Mucosa of stomach (tissue), 1 donor: ENCODE data around the gene RMDN2.
"Not testable (repeated sequence)": the region's sequence is repeated elsewhere in the genome, so short reads cannot be mapped to it uniquely, and the experiment has no call there.

Experiments used
- H3K27me3 ChIP-seq: one replicate; pipeline ENCODE4 v1.7.0; 2013; ENCODE audit warnings: mild to moderate bottlenecking, low read length; ENCODE audit not compliant: control insufficient read depth, insufficient read depth
- H3K36me3 ChIP-seq: one replicate; pipeline ENCODE4 v1.7.0; 2013; ENCODE audit warnings: low read length; ENCODE audit not compliant: control insufficient read depth, insufficient read depth
- H3K4me1 ChIP-seq: one replicate; pipeline ENCODE4 v1.7.0; 2013; ENCODE audit warnings: mild to moderate bottlenecking, low read length; ENCODE audit not compliant: control insufficient read depth, insufficient read depth
- H3K4me3 ChIP-seq: one replicate; pipeline ENCODE4 v1.7.0; 2013; ENCODE audit warnings: low read length
- H3K9ac ChIP-seq: one replicate; pipeline ENCODE4 v1.7.0; 2013; ENCODE audit warnings: mild to moderate bottlenecking, low read length, moderate library complexity
- H3K9me3 ChIP-seq: one replicate; pipeline ENCODE4 v1.7.0; 2013; ENCODE audit warnings: mild to moderate bottlenecking, low read length, moderate library complexity; ENCODE audit not compliant: control insufficient read depth
- donor health status: Pancreatic carcinoma.

The RMDN2 gene

DNA sequence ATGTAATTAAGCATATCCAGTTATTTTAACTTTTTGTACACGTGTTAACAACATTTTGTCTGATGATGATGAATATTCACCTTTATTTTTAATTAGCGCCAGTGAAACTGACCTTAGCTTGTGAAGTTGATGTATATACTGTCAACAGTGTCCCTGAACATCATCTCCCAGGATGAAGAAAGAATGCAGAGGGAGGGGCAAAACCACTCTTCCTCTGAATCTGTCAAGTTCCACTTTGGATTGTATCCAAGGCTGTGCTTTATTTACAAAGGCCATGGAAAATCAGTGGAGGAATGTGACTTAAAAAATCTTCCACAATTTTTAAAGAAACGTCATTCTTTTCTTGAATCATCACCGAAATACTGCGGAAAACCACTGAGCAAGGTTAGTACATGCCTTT lies 4.5 kb upstream of the RMDN2 start:
- Histone ChIP-seq H3K4me3 (no peak overlapping the region), H3K4me1 (peaks cover 6% of the 10 kb centered on the region), H3K9me3 (no peaks in the 10 kb centered on the region)

DNA sequence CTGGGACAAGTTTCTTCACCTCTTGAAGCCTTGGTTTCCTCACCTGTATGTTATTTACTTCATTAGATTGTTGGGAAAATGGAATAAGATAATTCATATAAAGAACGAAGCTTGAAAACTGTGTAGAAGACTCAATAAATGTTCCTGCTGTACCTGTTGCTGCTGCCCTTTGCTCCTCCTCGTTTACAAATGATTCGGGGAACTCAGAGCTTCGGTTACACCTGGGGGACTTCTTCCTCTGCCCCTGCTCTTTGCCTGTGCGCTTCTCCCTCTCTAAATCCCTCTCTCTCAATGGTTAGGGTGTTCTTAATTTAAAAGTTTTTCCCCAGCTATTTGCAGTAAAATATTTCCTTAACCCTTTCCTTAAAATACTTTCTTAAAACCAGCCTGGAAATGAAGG lies 3.3 kb upstream of the RMDN2 start:
- Histone ChIP-seq H3K4me1 (peaks cover 6% of the 10 kb centered on the region), H3K9me3 (no peaks in the 10 kb centered on the region), H3K4me3 (no peak overlapping the region), H3K27me3 (no peaks in the 10 kb centered on the region), H3K36me3 (no peaks in the 10 kb centered on the region), H3K9ac (no peak overlapping the region)

More for the DNA sequence above, 4.5 kb upstream of the RMDN2 start:
- H3K27me3 ChIP-seq: no peaks in the 10 kb centered on the region
- no peak overlapping the region for H3K9ac ChIP-seq
- no peaks in the 10 kb centered on the region for H3K36me3 ChIP-seq

DNA sequence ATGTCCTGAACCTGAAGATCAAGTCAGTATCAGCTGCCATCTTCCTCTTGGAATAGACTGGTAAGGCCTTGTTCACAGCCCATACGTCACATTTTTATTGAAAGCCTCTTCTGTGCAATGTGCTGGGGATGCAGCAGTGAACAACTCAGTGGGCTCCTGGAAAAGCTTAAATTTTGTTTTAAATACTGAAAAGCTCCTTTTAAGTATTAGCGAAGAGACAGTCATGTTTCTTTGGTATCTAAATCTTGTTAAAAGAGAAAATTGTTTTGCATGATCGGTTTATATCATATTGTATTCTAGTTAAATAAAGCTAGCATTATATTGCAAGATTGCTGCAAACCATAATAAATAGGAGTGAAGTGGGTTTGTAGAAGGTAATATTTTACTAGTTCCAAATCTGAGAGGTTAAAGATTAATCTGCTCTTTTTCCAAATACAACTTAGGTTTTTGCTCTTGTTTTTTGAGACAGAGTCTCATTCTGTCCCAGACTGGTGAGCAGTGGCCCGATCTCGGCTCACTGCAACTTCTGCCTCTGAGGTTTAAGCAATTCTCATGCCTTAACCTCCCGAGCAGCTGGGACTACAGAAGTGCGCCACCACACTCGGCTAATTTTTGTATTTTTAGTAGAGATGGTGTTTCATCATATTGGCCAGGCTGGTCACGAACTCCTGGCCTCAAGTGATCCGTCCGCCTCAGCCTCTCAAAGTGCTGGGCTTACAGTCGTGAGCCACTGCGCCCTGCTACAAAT lies 1.6 kb upstream of the RMDN2 start:
- H3K4me3 ChIP-seq: no peak overlapping the region

DNA sequence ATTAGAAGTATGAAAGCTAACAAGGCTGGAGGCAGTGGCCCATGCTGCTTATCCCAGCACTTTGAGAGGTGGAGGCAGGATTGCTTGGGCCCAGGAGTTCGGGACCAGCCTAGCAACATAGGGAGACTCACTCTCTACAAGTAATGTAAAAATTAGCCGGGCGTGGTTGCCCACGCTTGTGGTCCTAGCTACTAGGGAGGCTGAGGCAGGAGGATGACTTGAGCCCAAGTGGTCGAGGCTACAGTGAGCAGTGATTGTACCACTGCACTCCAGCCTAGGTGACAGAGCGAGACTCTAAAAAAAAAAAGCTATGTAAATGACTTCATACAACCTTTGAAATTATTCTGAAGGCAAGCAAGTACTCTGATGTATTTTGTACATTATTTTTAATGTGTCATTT lies 1.5 kb downstream of the RMDN2 start:
- no peaks in the 10 kb centered on the region for H3K4me1 ChIP-seq
- H3K36me3 ChIP-seq: no peaks in the 10 kb centered on the region
- H3K9me3 ChIP-seq: no peaks in the 10 kb centered on the region
- no peaks in the 10 kb centered on the region for H3K27me3 ChIP-seq
- H3K9ac ChIP-seq: no peak overlapping the region
- H3K4me3 ChIP-seq: no peak overlapping the region

More for the DNA sequence above, 1.6 kb upstream of the RMDN2 start:
- Histone ChIP-seq H3K27me3 (no peaks in the 10 kb centered on the region), H3K9me3 (no peaks in the 10 kb centered on the region), H3K4me1 (peaks cover 6% of the 10 kb centered on the region), H3K36me3 (no peaks in the 10 kb centered on the region), H3K9ac (no peak overlapping the region)

DNA sequence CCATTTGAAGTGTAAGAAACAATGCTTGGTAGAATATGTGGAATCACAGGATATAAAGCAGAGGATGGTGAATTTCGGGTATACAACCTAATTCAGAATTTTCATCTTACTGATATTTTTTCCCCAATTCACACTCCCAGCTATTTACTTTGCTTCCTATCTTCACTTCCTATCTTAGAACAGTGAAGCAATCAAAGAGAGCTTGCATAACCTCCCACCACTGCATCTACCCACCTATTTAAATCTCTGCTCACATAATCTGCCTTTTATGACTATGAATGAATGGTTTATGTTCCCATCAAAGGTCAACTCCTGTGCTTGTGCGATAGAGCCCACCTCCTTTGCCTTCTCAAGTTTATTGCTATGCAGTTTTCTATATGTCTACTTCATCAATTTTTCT lies 3.3 kb downstream of the RMDN2 start:
- no peaks in the 10 kb centered on the region for H3K27me3 ChIP-seq
- H3K36me3 ChIP-seq: no peaks in the 10 kb centered on the region
- H3K4me3 ChIP-seq: no peak overlapping the region
- H3K4me1 ChIP-seq: no peaks in the 10 kb centered on the region
- no peak overlapping the region for H3K9ac ChIP-seq
- H3K9me3 ChIP-seq: no peaks in the 10 kb centered on the region

DNA sequence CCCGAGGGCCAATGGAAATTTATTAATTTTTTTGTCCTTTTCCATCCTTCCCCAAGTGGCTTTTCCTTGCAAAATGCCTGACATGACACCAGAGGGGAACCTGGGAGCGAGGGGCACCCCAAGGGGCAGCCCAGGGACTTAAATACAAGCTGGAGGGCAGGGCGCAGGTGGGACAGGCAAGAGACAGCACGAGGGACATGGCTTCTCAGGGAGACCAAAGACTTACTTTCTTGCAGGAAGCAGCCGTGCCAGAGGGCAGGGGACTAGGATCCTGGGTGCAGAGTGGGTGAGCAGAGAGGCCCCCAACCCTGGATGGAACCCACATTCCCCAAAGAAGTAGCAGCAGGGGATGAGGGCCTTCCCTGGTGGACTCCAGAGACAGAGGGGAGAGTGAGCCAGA lies 5.3 kb downstream of the RMDN2 start:
- H3K27me3 ChIP-seq, H3K9me3 ChIP-seq, H3K9ac ChIP-seq, H3K36me3 ChIP-seq, H3K4me1 ChIP-seq, H3K4me3 ChIP-seq: not testable (repeated sequence)

DNA sequence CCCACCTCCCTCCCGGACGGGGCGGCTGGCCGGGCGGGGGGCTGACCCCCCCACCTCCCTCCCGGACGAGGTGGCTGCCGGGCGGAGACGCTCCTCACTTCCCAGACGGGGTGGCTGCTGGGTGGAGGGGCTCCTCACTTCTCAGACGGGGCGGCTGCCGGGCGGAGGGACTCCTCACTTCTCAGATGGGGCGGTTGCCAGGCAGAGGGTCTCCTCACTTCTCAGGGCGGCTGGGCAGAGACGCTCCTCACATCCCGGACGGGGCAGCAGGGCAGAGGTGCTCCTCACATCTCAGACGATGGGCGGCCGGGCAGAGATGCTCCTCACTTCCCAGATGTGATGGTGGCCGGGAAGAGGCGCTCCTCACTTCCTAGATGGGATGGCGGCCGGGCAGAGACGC lies 7.8 kb downstream of the RMDN2 start:
- not testable (repeated sequence) for H3K9ac ChIP-seq, H3K27me3 ChIP-seq, H3K4me1 ChIP-seq

DNA sequence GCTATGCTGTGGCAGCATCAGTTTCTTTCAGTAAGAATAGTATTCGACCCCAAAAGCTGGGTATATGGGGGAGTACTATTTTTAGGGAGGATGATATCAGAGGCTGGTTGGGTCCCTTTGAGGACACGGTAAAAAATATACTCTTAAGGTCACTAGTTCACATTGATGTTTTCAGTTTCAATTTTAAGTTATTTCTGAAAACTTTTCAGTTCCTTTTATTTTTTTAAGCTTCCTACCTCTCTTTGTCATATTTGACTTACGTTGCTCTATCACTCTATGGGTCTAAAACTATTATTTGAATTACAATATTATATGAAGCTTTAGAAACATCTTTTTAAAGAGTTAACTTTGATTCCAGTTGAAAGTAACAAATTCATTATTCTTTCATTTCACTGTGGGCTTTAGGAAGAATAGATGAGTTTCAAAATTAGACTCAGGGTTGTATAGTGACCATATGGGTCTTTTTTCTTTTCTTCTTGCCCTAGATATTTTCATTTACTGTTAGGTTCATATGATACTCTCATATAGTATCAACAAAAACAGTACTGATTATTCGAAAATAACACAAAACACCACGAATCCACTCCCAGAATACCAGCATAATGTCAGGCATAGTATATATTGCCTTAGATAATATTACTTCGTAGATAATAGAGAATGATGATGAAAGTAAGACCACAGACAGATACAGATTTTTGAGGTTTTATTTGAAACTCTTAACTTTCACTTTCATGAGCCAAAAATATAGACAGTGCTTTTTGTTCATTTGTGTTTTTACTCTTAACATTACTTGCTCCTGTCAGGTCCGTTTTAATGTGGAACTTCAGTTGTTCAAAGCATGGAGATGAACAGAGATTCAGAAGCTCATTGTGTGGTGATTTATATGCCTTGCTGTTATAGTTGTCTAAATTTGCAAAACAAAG lies 9.8 kb downstream of the RMDN2 start:
- no peaks in the 10 kb centered on the region for H3K9me3 ChIP-seq
- H3K4me3 ChIP-seq: no peak overlapping the region
- no peaks in the 10 kb centered on the region for H3K27me3 ChIP-seq
- no peaks in the 10 kb centered on the region for H3K36me3 ChIP-seq
- H3K9ac ChIP-seq: no peak overlapping the region
- H3K4me1 ChIP-seq: no peaks in the 10 kb centered on the region

More for the DNA sequence above, 7.8 kb downstream of the RMDN2 start:
- not testable (repeated sequence) for H3K36me3 ChIP-seq, H3K9me3 ChIP-seq, H3K4me3 ChIP-seq

DNA sequence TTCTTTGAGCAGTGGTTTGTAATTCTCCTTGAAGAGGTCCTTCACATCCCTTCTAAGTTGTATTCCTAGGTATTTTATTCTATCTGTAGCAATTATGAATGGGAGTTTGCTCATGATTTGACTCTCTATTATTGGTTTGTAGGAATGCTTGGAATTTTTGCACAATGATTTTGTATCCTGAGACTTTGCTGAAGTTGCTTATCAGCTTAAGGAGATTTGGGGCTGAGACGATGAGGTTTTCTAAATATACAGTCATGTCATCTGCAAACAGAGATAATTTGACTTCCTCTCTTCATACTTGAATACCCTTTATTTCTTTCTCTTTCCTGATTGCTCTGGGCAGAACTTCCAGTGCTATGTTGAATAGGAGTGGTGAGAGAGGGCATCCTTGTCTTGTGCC lies 12.5 kb downstream of the RMDN2 start:
- H3K9me3 ChIP-seq, H3K27me3 ChIP-seq, H3K36me3 ChIP-seq, H3K9ac ChIP-seq, H3K4me3 ChIP-seq, H3K4me1 ChIP-seq: not testable (repeated sequence)

DNA sequence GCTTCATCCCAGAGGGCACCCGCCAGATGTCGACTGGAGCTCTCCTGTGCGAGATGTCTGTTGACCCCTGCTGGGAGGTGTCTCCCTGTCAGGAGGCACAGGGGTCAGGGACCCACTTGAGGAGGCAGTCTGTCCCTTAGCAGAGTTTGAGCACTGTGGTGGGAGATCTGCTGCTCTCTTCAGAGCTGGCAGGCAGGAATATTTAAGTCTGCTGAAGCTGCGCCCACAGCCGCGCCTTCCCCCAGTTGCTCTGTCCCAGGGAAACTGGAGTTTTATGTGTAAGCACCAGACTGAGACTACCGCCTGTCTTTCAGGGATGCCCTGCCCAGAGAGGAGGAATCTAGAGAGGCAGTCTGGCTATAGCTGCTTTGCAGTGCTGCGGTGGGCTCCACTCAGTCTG lies 16.2 kb downstream of the RMDN2 start:
- not testable (repeated sequence) for H3K36me3 ChIP-seq, H3K4me3 ChIP-seq, H3K4me1 ChIP-seq, H3K9me3 ChIP-seq, H3K27me3 ChIP-seq, H3K9ac ChIP-seq

DNA sequence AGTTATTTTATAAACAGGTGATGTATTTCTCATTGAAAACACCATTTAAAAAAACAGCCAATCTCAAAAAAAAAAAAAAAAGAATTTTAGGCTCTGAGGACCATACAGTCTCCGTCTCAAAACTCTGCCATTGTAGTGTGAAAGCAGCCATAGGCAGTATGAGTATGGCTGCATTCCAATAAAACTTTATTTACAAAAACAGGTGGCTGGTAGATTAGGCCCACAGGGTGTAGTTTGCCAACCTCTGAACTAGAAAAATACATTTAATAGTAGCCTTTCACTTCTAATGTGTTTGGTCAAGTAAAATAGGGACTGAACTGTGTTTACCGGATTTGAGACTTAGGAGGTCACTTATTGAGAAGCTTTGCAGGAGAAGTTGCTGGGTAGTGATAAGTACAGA lies 19.2 kb downstream of the RMDN2 start:
- no peaks in the 10 kb centered on the region for H3K36me3 ChIP-seq
- H3K9ac ChIP-seq: no peak overlapping the region
- H3K4me3 ChIP-seq: no peak overlapping the region
- no peaks in the 10 kb centered on the region for H3K27me3 ChIP-seq
- H3K4me1 ChIP-seq: peaks cover 6% of the 10 kb centered on the region
- H3K9me3 ChIP-seq: no peaks in the 10 kb centered on the region

DNA sequence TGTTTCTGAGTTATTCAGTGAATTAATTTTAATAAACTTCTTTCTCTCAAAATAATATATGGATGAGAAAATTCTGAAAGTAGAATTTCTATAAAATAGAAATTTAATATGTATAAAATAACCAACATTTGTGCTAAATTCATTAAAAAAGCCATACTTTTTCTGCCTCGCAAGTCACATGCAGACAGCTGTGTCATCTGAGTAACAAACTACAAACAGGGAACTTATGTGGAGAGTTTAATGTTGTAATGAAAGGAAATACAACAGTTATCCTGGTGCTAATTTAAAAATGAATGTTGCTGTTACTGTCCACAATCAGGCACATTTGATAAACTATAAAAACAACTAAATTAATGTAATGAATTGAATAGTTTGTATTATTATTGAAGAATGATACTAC lies 22.2 kb downstream of the RMDN2 start:
- Histone ChIP-seq H3K9me3 (no peaks in the 10 kb centered on the region), H3K9ac (no peak overlapping the region), H3K4me3 (no peak overlapping the region), H3K27me3 (no peaks in the 10 kb centered on the region), H3K36me3 (no peaks in the 10 kb centered on the region), H3K4me1 (peaks cover 6% of the 10 kb centered on the region)
